Right renal pelvis (tissue), 4 donors: ENCODE results near the gene TBCE. TPM values are rescaled to one million over a fixed set of nuclear protein-coding genes. Genes with fewer than 3 reads are reported as not detected.
"Not testable (repeated sequence)": the region's sequence is repeated elsewhere in the genome, so short reads cannot be mapped to it uniquely, and the experiment has no call there.

Experiments
- DNase-seq, 4 donors: peaks; one replicate each; pipeline ENCODE4 v3.0.0-alpha.2; 2013; ENCODE audit warnings: low read depth in 4 of 4, low spot score in 3 of 4, missing footprints in 1 of 4
- polyA plus RNA-seq, 4 donors: library from polyadenylated mRNA; unstranded; fragments of 120-200 nt; gene quantifications; one replicate each; pipeline ENCODE4 v1.2.1, GENCODE V29; 2013; ENCODE audit not compliant: insufficient read length in 4 of 4

TBCE gene
- polyA plus RNA-seq, 4 donors = 45.3 to 63.8 (median 59.1) TPM

- DNase-seq = no peak
These were observed 15.8 kb upstream of the TBCE start for GRCh38 chr1:235351441-235351840.

GRCh38 chr1:235351898-235352297 is 15.3 kb upstream of the TBCE start:
- DNase-seq = no peak

GRCh38 chr1:235357485-235358373 is 9.5 kb upstream of the TBCE start:
- DNase-seq = no peak

GRCh38 chr1:235358899-235359298 is 8.3 kb upstream of the TBCE start:
- DNase-seq = no peak

GRCh38 chr1:235364189-235364588 is 3.0 kb upstream of the TBCE start:
- not testable (repeated sequence) for DNase-seq

- no peak for DNase-seq
These were observed 941 bp upstream of the TBCE start for GRCh38 chr1:235366286-235366685.

GRCh38 chr1:235368428-235368827 is 1.2 kb downstream of the TBCE start:
- DNase-seq = no peak

- no peak for DNase-seq
These were observed 2.6 kb downstream of the TBCE start for GRCh38 chr1:235369802-235370201.

GRCh38 chr1:235375919-235376605 is 8.8 kb downstream of the TBCE start:
- DNase-seq = no peak

GRCh38 chr1:235378134-235378735 is 11.0 kb downstream of the TBCE start:
- DNase-seq = not testable (repeated sequence)

- not testable (repeated sequence) for DNase-seq
These were observed 14.9 kb downstream of the TBCE start for GRCh38 chr1:235381955-235382739.

GRCh38 chr1:235385633-235386032 is 18.4 kb downstream of the TBCE start:
- not testable (repeated sequence) for DNase-seq

GRCh38 chr1:235391874-235392273 is 24.6 kb downstream of the TBCE start:
- DNase-seq = no peak

- DNase-seq = no peak
These were observed 30.5 kb downstream of the TBCE start for GRCh38 chr1:235397733-235398132.

GRCh38 chr1:235399661-235400060 is 32.4 kb downstream of the TBCE start:
- DNase-seq = no peak

GRCh38 chr1:235401251-235401650 is 34.0 kb downstream of the TBCE start:
- DNase-seq = no peak

GRCh38 chr1:235402457-235403200 is 35.4 kb downstream of the TBCE start:
- no peak for DNase-seq

GRCh38 chr1:235403593-235403992 is 36.4 kb downstream of the TBCE start:
- no peak for DNase-seq

GRCh38 chr1:235404190-235404589 is 37.0 kb downstream of the TBCE start:
- DNase-seq = no peak

- DNase-seq = peak in 1 of 4 donors; percentile 22
These were observed 40.2 kb downstream of the TBCE start for GRCh38 chr1:235407419-235407818.
